Ovary (tissue), 9 donors: ENCODE measurements around the gene FAM3C. TPM values are rescaled to one million over a fixed set of nuclear protein-coding genes. Genes with fewer than 3 reads are reported as not detected.

Source experiments
- DNase-seq, 5 donors: peaks; one replicate each; pipeline ENCODE4 v3.0.0-alpha.2; 2019 to 2020
- H3K27ac ChIP-seq, 2 donors: fragments of 200-600 bp; one replicate each; pipeline versions ENCODE4 v1.5.1 to v1.8.0; 2019 to 2022
- H3K27me3 ChIP-seq: fragments of 200-600 bp; one replicate; pipeline ENCODE4 v1.8.0; 2022
- H3K36me3 ChIP-seq: fragments of 200-600 bp; sonication (generic); one replicate; pipeline ENCODE4 v1.5.1; 2019
- H3K4me1 ChIP-seq: one replicate; pipeline ENCODE4 v1.8.1; 2013; ENCODE audit warnings: mild to moderate bottlenecking, moderate library complexity; ENCODE audit not compliant: insufficient read depth
- H3K4me3 ChIP-seq: fragments of 200-600 bp; sonication (generic); one replicate; pipeline ENCODE4 v1.5.1; 2017
- H3K9me3 ChIP-seq, 2 donors: fragments of 200-600 bp in 1 of 2; sonication (generic) in 1 of 2; one replicate each; pipeline versions ENCODE4 v1.5.1 to v1.8.1; 2013 to 2019; ENCODE audit warnings: mild to moderate bottlenecking in 1 of 2, moderate library complexity in 1 of 2
- CTCF ChIP-seq, 3 donors: fragments of 450-650 bp in 2 of 3; fragments of 200-600 bp in 1 of 3; IDR thresholded peaks; one replicate each; pipeline versions ENCODE4 v1.5.1 to v1.8.0; 2016 to 2022; ENCODE audit warnings: antibody characterized with exemption in 3 of 3, mild to moderate bottlenecking in 1 of 3
- EP300 ChIP-seq: sonication (generic); formaldehyde crosslinking; IDR thresholded peaks from one replicate; pipeline ENCODE4 v1.6.1; 2017; ENCODE audit warnings: antibody characterized with exemption
- POLR2A ChIP-seq: fragments of 450-650 bp; IDR thresholded peaks from one replicate; pipeline ENCODE4 v1.6.1; 2017; ENCODE audit warnings: antibody characterized with exemption, mild to moderate bottlenecking, moderate library complexity
- WGBS, 3 donors: extraction: QIAGEN DNeasy Blood & Tissue Kit in 1 of 3; methylation state at CpG; one replicate each; pipeline versions ENCODE4 v1.1.5 to v1.1.7; 2013 to 2017; 5-methylcytosine and 5-hydroxymethylcytosine counted together
- intact Hi-C, 4 donors: fragments of 100-400 bp; cut with DNase I; formaldehyde crosslinking; loops; one replicate each; pipeline versions ENCODE4 v1.11.0 to v1.15.1; 2022 to 2023
- polyA plus RNA-seq, 2 donors: library from polyadenylated mRNA; stranded (reverse); fragments of 200-250 nt in 1 of 2; fragments of 350-450 nt in 1 of 2; fragmentation: Illumina TruSeq in 1 of 2; extraction: RNeasy Lipid Tissue Mini Kit (QIAGEN cat#74804) in 1 of 2; gene quantifications; one replicate each; pipeline ENCODE4 v1.2.3, GENCODE V29; 2013 to 2014
- total RNA-seq, 7 donors: library from RNA; depleted of rRNA in 2 of 7; stranded (reverse); fragments of >200 nt in 2 of 7; fragmentation: NEBNext Ultra II Directional in 3 of 7; extraction: Animal tissue kit (Norgen Biotek cat#: 25700) in 3 of 7; gene quantifications; one replicate each; pipeline versions ENCODE4 v1.1.0 to v1.2.4, GENCODE V29; 2016 to 2023
- donor health status: DM: no; HTN: no; CAD: no; lungs with moderate emphysema.
- donor health status: DM: no; HTN: no; CAD: no.
- donor health status: Bipolar disorder and iron deficiency.
- donor health status: DM: yes; HTN: yes; CAD: no.
- donor health status: DM: no; HTN: no; CAD: no.
- donor health status: DM: yes; HTN: yes; CAD: no.

Gene FAM3C
- total and polyA plus RNA-seq, 9 donors: 31.8 to 88.9 (median 48.5) TPM

- 62 to 77% (median 63%) methylated on average over 3 of the region's 3 CpGs for WGBS, 3 donors
- H3K36me3 ChIP-seq: no peaks in the 10 kb centered on the region
- intact Hi-C loops: no loop called here
Observed at GRCh38 chr7:121420976-121421375, 24.9 kb upstream of the FAM3C start.

DNA sequence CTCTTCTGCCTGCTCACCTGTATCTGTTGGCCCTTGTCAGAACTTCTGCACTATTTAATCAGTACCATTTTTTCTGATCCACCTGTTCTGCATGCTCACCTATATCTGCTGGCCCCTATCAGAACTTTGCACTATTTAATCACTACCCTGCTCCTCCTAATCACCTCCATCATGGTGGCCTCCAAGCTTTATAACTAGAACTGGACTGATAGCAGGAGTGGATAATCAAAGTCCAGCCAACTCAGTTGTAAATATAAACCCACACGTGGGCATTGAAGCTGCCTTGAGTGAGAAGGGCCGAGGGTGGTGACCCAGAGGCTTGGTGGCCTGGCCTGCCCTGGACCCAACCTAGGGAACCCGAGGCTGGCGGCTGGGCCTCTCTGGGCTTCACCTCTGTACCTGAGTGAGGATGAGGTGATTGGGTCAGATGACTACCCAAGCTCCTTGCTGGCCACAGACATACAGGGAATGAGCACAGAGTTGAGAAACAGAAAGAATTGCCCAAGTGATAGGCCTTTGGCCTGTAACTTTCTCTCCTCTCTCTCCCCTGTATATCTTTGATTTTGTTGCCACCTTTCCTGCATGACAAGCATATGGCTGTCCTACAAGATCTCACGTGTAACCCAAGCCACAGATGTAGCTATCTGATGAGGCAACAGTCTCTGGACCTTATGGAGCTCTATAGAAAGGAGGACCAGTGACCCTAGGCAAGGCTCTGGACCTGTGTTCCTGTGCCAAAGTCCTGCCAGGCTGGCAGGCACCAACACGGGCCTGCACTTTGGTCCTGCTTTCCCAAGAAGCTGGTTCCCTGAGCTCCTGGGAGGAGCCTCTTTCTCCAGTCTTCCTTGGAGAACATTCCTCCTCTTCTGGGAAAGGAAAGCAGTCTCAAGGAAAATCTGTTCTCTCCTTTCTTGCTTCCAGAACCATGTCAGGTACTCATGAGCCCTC, 23.4 kb upstream of the FAM3C start:
- DNase-seq: no peak
- Histone ChIP-seq H3K4me3 (no peak overlapping the region), H3K9me3 (no peaks in the 10 kb centered on the region), H3K36me3 (no peaks in the 10 kb centered on the region), H3K27ac (no peak overlapping the region), H3K4me1 (no peaks in the 10 kb centered on the region), H3K27me3 (no peaks in the 10 kb centered on the region)
- WGBS, 3 donors: 74 to 77% (median 76%) methylated on average over 6 of the region's 6 CpGs
- intact Hi-C loops: no loop called here
- TF ChIP-seq CTCF (IDR thresholded peaks at IDR 0.05) (no peak), EP300 (no peak), POLR2A (no peak)

More at GRCh38 chr7:121420976-121421375, 24.9 kb upstream of the FAM3C start:
- TF ChIP-seq EP300 (no peak), CTCF (IDR thresholded peaks at IDR 0.05) (no peak), POLR2A (no peak)
- no peaks in the 10 kb centered on the region for H3K27me3 ChIP-seq
- no peaks in the 10 kb centered on the region for H3K4me1 ChIP-seq
- DNase-seq: no peak
- H3K27ac ChIP-seq: no peak overlapping the region
- H3K9me3 ChIP-seq: no peaks in the 10 kb centered on the region
- no peak overlapping the region for H3K4me3 ChIP-seq

DNA sequence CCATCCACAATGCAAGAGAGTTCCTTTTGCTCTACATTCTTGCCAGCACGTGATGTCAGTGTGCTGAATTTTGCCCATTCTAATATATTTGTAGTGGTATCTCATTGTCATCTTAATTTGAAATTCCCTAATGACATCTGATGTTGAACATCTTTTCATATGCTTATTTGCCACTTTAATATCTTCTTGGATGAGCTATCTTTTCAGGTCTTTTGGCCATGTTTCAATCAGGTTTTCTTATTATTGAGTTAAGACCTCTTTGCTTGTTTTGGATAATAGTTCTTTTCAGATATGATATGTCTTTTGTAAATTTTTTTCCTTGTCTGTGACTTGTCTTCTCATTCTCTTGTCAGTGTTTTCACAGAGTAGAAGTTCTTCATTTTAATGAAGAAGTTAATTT, 20.4 kb upstream of the FAM3C start:
- no peaks in the 10 kb centered on the region for H3K27me3 ChIP-seq
- no peaks in the 10 kb centered on the region for H3K9me3 ChIP-seq
- TF ChIP-seq POLR2A: no peak
- no peak for TF ChIP-seq CTCF (IDR thresholded peaks at IDR 0.05)
- no peak for TF ChIP-seq EP300
- H3K27ac ChIP-seq: no peak overlapping the region
- H3K4me1 ChIP-seq: no peaks in the 10 kb centered on the region
- intact Hi-C loops: no loop called here
- no peak for DNase-seq
- H3K4me3 ChIP-seq: no peak overlapping the region
- 71 to 78% (median 73%) methylated on average over 1 of the region's 1 CpG for WGBS, 3 donors
- H3K36me3 ChIP-seq: no peaks in the 10 kb centered on the region

DNA sequence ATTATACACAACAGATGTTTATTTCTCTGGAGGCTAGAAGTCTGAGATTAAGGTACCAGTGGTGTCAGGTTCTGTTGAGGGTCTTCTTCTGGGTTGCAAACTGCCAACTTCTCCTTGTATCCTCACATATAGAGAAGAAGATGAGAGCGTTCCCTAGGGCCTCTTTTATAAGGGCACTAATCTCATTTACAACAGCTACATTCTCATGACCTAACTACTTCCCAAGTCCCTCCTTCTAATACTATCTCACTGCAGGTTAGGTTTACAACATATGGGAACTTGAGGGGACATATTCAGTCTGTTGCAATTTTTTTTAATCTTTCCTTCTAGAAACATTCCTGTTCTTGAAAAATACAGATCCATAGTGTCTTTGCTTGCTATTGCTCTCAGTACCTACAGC, 18.3 kb upstream of the FAM3C start:
- intact Hi-C loops: no loop called here
- 88 to 96% (median 91%) methylated on average over 1 of the region's 1 CpG for WGBS, 3 donors
- H3K4me3 ChIP-seq: no peak overlapping the region

More for the DNA sequence above, 18.3 kb upstream of the FAM3C start:
- TF ChIP-seq POLR2A (no peak), CTCF (IDR thresholded peaks at IDR 0.05) (no peak), EP300 (no peak)
- no peaks in the 10 kb centered on the region for H3K4me1 ChIP-seq
- no peaks in the 10 kb centered on the region for H3K36me3 ChIP-seq
- no peak overlapping the region for H3K27ac ChIP-seq
- H3K9me3 ChIP-seq: no peaks in the 10 kb centered on the region
- H3K27me3 ChIP-seq: no peaks in the 10 kb centered on the region
- DNase-seq: no peak
